ENCODE results near the gene SLC17A8.
"Not testable (repeated sequence)": the region's sequence is repeated elsewhere in the genome, so short reads cannot be mapped to it uniquely, and the experiment has no call there.

The SLC17A8 gene

DNA sequence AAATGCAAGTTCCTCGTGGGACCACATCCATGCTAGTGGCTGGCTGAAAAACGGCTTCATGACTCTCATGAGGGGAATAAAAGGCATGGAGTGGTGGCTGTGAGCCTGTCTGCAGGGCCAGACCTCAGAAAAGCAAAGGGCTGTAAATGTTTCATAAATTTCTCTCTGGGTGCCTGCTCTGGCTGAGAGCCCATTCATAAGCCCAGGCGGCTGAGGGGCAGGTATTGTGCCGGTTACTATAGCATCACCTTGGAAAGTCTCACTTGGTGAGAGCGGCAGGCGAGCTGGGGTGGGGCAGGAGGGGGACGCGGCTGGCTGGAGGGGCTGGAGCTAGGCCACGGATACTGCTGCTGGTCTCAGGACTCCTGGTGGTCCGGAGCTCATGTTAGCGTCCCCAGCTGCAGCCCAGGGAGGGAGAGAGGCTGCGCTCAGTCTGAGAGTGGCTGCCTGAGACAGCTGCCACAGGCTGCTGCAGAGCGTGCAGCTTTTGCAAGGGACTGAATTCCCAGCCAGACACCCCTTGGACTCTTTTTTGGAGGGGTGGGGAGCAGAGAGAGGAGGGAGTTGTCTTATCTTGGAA is at the start of gene SLC17A8:
Gene SLC17A8, plus strand, starts transcription at position 431 of the 580 bp plus-strand sequence. CDS start 318 bp downstream, outside the sequence.
- no peak within 1 kb of the TSS for H3K27ac ChIP-seq
- TF ChIP-seq CTCF (IDR thresholded peaks at IDR 0.05) (no peak), ZFX (IDR thresholded peaks at IDR 0.05; ENCODE audit: borderline replicate concordance) (no peak)

- H3K27ac ChIP-seq, result not testable (repeated sequence)
These were observed 48.7 kb upstream of the SLC17A8 start for GRCh38 chr12:100308138-100308537.

DNA sequence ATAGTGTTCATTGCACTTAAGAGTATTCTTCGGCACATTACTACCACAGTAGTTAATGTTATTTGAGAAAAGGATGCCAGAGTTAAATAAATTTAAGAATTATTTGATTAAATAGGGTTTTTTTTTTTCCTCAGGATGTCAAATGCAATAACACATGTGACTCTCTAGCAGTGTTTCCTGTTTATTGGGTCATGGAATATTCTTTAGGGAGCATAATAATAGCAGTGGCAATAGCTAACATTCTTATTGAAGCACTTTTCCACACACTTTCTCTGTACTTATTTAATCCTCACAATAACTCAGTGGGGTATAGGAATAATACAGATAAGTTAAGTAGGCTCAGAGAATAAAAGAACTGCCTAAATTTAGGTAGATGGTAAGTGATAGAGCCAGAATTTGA is 45.6 kb upstream of the SLC17A8 start:
- no peak for TF ChIP-seq ZFX (IDR thresholded peaks at IDR 0.05; ENCODE audit: borderline replicate concordance)
- no peak for TF ChIP-seq CTCF (IDR thresholded peaks at IDR 0.05)
- H3K27ac ChIP-seq, result no peak overlapping the region

DNA sequence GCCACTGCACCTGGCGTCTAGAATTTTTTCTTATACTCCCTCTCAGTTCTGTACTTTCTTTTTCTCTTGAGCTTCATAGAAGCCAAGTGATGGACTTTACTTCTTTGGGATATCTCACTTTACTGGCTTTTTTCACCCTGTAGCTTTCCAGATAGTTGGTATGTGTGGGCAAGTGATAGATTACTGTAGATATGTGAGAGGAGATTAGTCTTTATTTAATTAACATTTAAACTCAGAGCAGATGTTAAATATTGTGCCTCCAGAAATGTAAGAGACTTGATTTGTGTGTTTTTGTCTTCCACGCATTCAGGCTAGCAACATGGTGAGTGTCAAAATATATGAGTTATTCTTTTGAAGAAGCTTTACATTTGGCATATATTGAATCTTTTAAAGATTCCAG is 39.5 kb upstream of the SLC17A8 start:
- no peak for TF ChIP-seq ZFX (IDR thresholded peaks at IDR 0.05; ENCODE audit: borderline replicate concordance)
- no peak for TF ChIP-seq CTCF (IDR thresholded peaks at IDR 0.05)
- H3K27ac ChIP-seq, result no peak overlapping the region

DNA sequence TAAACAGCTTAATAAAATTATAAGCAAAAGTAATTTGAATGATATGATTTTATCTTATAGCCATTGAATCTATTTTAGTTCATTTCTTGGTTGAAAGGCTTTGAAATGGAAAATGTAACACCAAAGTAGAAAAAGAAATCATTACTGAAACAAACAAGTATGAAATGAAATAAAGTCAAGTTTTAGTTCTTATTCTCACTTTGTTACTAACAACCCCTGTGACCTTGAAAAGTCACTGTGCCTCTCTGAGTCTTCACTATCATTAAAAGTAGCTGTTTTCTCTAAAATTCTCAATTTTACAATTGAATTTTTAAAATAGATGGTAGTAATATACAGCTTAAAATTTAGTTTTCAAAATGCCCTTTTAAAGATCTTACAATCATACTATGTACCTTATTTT is 32.4 kb upstream of the SLC17A8 start:
- H3K27ac ChIP-seq, result no peak overlapping the region
- TF ChIP-seq ZFX (IDR thresholded peaks at IDR 0.05; ENCODE audit: borderline replicate concordance) (no peak), CTCF (IDR thresholded peaks at IDR 0.05) (no peak)

DNA sequence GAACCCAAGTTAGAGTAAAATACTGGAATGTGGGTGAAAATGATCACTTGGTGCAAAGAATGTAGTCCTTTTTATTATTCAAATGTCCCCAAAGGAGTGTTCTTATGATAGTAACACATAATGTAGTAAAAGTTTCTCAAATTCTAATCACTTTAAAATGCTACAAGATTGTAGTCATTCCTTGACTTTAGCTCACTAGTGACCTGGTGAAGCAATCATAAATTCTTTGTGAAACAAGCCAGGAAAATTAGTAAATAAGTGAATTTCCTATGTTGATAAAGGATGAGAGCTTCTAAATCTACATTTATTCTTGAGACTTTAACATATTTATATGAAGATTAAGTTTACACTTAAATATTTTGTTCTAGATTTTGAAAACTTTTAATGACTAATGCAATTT is 30.7 kb upstream of the SLC17A8 start:
- TF ChIP-seq ZFX (IDR thresholded peaks at IDR 0.05; ENCODE audit: borderline replicate concordance) (no peak), CTCF (IDR thresholded peaks at IDR 0.05) (no peak)
- no peak overlapping the region for H3K27ac ChIP-seq

DNA sequence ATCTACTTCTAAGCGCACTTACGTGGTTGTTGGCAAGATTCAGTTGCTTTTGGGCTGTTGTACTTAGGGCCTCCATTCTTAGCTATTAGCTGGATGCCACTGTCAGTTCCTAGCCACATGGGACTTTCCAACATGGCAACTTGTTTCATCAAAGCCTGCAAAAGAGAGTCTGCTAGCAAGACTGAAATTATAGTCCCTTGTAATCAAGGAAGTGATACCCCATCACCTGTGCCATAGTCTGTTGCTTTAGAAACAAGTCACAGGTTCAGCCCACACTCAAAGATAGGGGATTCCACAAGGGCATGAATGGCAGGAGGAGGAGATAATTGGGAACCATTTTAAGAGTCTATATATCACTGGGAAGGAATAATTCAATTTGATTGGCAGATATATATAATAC is 27.1 kb upstream of the SLC17A8 start:
- TF ChIP-seq CTCF (IDR thresholded peaks at IDR 0.05) (no peak), ZFX (IDR thresholded peaks at IDR 0.05; ENCODE audit: borderline replicate concordance) (no peak)
- H3K27ac ChIP-seq, result no peak overlapping the region

DNA sequence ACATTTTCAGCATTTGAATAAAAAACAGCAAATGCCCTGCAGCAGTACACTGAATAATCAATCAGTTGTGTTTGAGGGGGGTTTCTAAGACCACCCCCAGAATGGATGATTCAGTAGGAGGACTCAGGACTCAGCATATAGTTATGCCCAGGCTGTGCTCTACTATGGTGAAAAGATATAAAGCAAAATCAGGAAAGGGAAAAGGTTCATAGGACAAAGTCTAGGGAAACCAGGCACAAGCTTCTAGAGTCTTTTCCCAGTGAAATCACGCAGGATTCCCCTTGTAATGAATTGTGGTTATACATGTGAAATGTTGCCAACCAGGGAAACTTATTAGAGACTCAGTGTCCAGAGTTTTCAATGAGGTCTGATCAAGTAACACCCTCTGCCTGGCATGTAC is 25.0 kb upstream of the SLC17A8 start:
- TF ChIP-seq CTCF (IDR thresholded peaks at IDR 0.05) (no peak), ZFX (IDR thresholded peaks at IDR 0.05; ENCODE audit: borderline replicate concordance) (no peak)
- no peak overlapping the region for H3K27ac ChIP-seq
